NCI-H446 treated with DMSO at 0.1 percent for 48 hours (cell line): ENCODE data around the gene FARP1.

Experiments used
- DNase-seq: peaks from one replicate; lab custom pipeline; 2025; lab: John Stamatoyannopoulos, UW

Gene FARP1

GRCh38 chr13:98445340-98446233 lies 302.7 kb downstream of the FARP1 start:
- no peak for DNase-seq

- DNase-seq = no peak
These were observed 303.3 kb downstream of the FARP1 start for GRCh38 chr13:98446234-98446621.

- DNase-seq = no peak
These were observed 304.2 kb downstream of the FARP1 start for GRCh38 chr13:98447130-98447529.

GRCh38 chr13:98447881-98448641 lies 305.2 kb downstream of the FARP1 start:
- no peak for DNase-seq

DNA sequence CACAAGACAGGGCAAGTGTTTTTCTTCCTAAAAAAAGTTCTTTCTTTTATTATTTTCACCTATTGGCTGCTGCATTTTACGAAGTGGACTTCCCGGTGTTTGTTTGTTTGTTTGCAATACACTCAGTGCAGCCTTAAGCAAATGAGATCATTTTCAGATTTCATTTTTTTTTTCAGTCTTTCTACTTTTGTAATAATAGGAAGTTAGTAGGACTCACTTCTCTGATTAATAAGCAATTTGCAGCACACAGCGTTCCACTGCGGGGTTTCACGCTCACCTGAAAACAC lies 305.7 kb downstream of the FARP1 start:
- no peak for DNase-seq

- DNase-seq = no peak
These were observed 306.4 kb downstream of the FARP1 start for GRCh38 chr13:98449273-98449672.

- DNase-seq = no peak
These were observed 307.1 kb downstream of the FARP1 start for GRCh38 chr13:98450026-98450425.

DNA sequence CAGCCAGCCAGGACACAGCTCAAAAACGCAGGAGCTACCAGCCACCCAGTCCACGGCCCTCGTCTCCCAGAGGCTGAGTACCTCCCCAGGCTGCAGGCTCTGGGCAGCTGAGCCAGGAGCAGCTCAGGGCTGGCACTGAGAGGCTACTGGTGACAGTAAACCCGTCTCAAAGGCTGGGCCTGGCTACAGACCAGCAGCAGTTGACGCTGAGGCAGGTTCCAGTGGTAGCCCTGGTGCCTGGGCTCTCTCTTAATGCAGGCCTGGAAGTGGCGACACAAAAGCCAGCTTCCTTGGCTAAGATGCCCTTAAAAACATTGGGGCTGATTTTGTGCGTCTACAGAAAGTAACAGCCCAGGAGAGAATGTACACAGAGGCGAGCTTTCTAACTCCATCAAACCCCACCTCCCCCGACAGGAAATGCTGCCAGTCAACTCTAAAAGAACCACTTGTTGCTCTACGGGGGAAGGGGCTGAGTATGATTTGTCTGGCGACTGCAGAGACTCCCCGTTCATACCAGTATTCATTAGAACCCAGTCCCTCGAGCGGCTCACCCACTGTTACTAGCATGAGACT lies 307.7 kb downstream of the FARP1 start:
- DNase-seq = no peak

DNA sequence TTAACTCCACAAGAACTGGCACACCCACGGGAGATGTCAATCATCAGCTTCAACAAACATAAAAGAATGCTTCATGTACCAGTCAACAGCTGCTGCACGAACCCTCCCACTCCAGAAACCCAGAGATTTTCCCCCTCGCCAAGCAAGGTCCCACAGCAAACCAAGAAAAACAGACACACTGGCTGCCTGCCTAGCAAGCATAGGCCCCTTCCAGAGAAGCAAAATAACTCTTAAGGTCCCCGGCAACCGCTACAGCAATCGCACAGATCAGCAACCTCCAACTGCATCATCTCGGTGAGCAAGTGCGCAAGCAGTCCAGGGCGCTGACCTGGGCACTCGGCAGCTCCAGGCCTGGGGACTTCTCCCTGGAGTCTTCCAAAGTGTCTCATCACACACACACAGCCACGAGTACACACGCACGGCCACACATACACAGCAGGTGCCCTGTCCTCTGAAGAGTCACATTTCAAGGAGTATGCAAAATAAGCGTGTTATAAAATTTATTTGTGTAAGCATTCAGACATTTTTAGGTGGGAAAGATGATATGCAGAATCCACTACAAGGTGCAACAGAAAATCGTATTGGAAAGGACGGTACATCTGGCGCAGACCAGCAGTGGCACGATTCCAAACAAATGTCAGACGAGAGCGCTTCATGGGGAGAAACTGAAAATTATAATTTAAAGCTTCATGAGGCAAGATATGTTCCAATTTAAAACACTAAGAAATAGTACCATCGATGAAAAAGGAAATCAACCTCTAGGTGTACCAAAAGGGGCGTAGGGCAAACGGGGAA lies 309.0 kb downstream of the FARP1 start:
- DNase-seq = peak; percentile 65

DNA sequence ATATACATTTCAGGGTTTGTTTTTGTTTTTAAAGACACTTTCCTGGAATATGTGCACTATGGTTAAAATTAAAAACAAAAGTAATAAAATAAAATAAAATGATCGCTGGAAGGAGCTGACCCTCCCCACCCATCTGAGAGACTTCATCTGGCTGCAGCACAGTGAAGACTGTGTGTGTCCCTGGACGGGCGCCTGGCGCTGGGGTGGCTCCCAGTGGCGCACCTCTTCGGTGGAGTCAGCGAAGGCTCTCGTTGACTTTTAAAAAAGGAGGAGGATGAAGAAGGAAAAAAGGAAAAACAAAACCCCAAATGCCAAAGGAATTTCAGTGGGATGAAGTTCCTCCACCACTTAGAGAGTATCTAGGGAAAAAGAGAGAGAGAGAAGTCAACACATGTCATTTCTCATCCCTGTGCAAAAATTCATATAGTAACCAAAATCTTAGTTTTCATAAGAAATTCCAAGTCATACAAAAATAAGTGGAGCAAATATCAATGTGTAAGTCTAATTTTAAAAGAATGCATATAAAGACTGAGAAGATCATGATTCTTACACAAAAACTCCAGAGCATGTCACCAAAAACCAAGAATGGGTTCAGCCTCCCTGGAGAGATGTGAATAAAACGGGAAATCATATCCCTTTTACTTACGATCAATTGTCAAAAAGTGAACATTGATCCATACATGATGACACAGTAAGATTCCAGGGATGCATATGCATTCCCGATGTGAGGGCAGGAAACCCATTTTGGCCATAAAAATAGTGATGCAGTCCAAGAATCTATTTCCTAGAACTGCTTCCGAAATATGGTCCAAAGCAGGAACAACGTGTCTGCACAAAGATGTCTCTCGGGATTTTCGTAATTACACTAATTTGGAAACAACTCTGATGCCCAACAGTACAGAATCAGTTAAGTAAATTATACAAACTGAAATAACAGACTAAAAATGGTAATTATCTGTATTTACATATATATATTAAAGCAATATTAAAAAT lies 310.3 kb downstream of the FARP1 start:
- no peak for DNase-seq

DNA sequence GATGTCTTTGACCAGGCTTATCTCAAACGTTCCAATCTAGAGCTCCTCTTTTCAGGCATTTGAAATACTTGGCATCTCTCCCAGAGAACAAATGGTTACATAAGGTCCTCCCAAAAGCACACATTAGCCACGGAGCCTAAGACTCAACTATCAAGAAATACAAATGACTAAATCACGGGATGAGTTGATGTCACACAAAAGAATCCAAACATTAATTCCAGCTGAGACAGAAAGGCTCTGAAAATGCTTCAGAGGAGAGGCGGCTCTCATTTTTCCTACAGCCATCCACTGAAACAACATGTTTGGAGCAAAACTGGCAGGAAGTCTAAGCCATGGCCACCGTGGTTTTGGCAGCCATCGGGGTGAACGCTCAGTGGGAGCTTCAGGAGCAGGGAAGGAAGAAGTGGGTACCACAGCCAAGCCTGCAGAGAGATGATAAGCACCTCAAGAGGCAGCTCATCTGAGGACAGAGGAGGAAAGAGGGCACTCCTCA lies 311.5 kb downstream of the FARP1 start:
- DNase-seq = peak; percentile 47

DNA sequence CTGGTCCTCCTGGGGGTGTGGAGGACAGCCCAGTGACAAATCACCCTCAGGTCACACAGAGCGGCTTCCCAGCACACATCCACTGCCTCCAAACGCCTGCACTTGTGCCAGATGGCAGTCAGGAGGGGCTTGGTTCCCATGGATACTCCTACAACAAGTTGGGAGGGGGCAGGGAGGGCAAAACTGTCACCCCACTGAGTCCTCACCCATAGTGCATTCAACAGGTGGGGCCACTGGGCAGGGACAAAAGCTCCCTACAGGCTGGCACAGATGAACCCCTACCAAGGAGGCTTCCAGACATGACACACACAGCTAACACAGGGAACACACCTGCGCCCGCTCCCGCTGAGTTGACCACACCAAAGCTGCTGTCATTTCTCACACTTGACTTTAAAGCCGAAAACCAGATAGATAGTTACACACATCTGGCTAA lies 313.5 kb downstream of the FARP1 start:
- DNase-seq = no peak

DNA sequence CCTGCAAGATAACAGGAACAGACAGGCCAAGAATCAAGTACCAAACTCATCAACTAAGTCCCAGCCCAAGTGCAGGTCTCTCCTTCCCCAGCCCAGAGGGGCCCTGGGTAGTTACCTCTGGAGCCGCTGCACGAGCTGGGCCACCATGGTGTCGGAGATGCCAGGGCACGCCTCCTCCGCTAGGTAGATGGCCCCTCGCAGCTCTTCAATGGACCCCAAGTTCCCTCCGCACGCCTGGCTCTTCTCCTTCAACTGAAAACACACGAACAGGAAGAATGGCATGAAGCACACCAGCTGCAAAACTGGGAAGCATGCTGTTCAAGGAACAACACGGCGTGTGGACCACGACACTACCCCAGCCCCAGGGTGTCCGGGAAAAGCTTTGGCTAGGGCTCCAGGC lies 314.2 kb downstream of the FARP1 start:
- DNase-seq = no peak

DNA sequence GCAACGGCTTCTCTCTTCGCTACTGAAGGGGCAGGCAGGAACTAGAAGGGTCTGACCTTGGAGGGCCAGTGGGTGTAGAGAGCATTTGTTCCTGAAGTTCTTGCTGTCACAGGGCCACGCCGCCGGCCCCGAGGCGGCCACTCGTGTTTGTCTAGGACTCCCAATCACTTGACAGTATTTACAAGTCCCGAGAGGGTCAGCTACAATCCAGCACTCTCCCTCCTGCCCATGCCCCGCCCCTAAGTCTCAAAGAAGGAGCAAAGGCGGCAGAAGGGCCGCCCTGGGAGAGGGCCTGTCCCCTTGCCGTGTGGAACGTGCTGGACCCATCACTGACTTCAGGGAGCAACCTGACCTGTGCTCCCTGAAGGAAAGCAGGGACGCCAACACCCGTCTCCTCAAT lies 315.5 kb downstream of the FARP1 start:
- no peak for DNase-seq

DNA sequence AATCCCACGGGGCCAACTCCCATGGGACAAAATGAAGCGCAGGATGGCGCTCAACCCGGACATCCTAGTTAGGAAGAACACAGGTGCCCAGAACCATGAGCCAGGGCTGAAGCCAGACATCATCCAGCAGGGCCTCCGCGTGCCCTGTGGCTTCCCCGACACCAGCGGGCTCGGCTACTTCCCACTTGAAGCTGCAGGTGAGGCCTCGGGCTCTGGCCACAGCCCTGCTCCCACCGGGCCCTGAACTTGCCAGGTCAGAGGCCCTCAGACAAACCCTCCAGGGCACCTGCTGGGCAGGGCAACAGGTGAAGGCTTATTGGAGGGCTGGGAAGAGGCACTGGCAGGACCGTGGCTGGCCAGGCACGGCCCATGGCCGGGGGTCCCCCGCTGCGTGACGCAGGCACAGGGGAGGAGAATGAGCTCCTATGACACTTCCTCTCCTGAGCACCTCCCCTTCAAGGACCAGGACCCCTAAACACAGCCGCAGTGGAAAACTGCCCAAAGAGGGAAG lies 316.3 kb downstream of the FARP1 start:
- no peak for DNase-seq

DNA sequence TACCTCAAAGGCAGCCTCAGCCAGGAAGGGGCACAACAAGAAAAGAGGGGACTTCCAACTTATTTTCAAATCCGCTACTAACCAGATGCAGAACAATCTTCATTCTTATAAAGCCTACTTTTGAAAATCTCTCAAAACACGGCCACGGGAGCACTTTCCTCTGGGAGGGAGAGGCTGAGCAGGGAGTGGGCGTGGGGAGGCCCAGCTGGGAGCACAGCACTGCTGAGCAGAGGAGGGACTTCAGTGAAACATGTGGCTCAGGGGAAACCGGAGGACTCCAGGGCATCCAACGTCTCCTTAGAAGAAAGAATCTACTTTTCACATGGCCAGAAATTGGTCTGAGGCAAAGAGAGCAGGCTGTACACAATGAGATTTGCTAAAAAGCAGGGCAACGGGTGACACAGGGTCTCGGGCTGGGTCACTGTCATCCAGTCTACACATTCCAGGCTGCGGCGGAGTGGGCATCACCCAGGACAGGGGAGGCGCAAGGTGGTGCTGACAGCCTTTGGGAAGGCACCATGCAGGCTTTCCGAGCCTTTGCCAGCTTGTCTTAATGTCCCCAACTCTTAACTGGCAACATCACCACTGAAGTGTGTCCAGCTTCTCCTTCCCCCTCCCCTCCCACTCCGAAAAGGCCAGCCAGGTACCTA lies 317.0 kb downstream of the FARP1 start:
- no peak for DNase-seq

DNA sequence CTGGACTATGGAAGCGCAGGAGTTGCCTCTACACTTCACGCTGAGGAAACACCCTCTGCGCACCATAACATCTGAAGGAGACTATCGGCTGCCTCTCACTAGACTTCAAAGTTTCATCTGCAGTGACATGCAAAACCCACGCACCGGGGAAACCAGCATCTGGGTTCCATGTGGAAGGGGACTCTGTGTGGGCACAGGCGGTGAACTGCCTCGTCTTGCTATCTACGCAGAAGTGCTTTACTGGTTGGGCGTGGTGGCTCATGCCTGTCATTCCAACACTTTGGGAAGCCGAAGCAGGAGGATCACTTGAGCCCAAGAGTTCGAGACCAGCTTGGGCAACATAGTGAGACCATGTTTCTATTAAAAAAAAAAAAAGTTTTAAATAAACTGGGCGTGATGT lies 317.6 kb downstream of the FARP1 start:
- no peak for DNase-seq

GRCh38 chr13:98461486-98462240 lies 318.8 kb downstream of the FARP1 start:
- no peak for DNase-seq

GRCh38 chr13:98462241-98462882 lies 319.5 kb downstream of the FARP1 start:
- no peak for DNase-seq
